Measurements from ENCODE around the gene CHRM4. TPM values are rescaled to one million over a fixed set of nuclear protein-coding genes. Genes with fewer than 3 reads are reported as not detected.
"Not testable (repeated sequence)": the region's sequence is repeated elsewhere in the genome, so short reads cannot be mapped to it uniquely, and the experiment has no call there.

Gene CHRM4
- total RNA-seq, 1 donor: not detected

- no peak for DNase-seq (ENCODE audit: low read depth)
- H3K4me3 ChIP-seq (ENCODE audit: low read depth, low read length): no peak overlapping the region
- no peak for TF ChIP-seq CTCF (IDR thresholded peaks at IDR 0.05; ENCODE audit: insufficient read depth, low read depth, low read length)
These were observed 15.1 kb downstream of the CHRM4 start for GRCh38 chr11:46376258-46377050.

- H3K4me3 ChIP-seq (ENCODE audit: low read depth, low read length): no peak overlapping the region
- TF ChIP-seq CTCF (IDR thresholded peaks at IDR 0.05; ENCODE audit: insufficient read depth, low read depth, low read length): no peak
- DNase-seq (ENCODE audit: low read depth): no peak
These were observed 16.0 kb downstream of the CHRM4 start for GRCh38 chr11:46375392-46376101.

- no peak overlapping the region for H3K4me3 ChIP-seq (ENCODE audit: low read depth, low read length)
- no peak for TF ChIP-seq CTCF (IDR thresholded peaks at IDR 0.05; ENCODE audit: insufficient read depth, low read depth, low read length)
- DNase-seq (ENCODE audit: low read depth): no peak
These were observed 16.8 kb downstream of the CHRM4 start for GRCh38 chr11:46374815-46375214.

- no peak for TF ChIP-seq CTCF (IDR thresholded peaks at IDR 0.05; ENCODE audit: insufficient read depth, low read depth, low read length)
- DNase-seq (ENCODE audit: low read depth): no peak
- no peak overlapping the region for H3K4me3 ChIP-seq (ENCODE audit: low read depth, low read length)
These were observed 17.5 kb downstream of the CHRM4 start for GRCh38 chr11:46373787-46374740.

- not testable (repeated sequence) for H3K4me3 ChIP-seq (ENCODE audit: low read depth, low read length); DNase-seq (ENCODE audit: low read depth)
These were observed 19.1 kb downstream of the CHRM4 start for GRCh38 chr11:46372501-46372900.

- no peak for DNase-seq (ENCODE audit: low read depth)
- no peak for TF ChIP-seq CTCF (IDR thresholded peaks at IDR 0.05; ENCODE audit: insufficient read depth, low read depth, low read length)
- no peak overlapping the region for H3K4me3 ChIP-seq (ENCODE audit: low read depth, low read length)
These were observed 19.5 kb downstream of the CHRM4 start for GRCh38 chr11:46372086-46372485.

- DNase-seq (ENCODE audit: low read depth); H3K4me3 ChIP-seq (ENCODE audit: low read depth, low read length): not testable (repeated sequence)
These were observed 20.3 kb downstream of the CHRM4 start for GRCh38 chr11:46371262-46371661.
